Astrocyte of the spinal cord (primary cell): ENCODE measurements around the gene EEF2.
"Not testable (repeated sequence)": the region's sequence is repeated elsewhere in the genome, so short reads cannot be mapped to it uniquely, and the experiment has no call there.

ENCODE experiments used
- DNase-seq: peaks from one replicate; pipeline ENCODE4 v3.0.0; 2011; ENCODE audit warnings: low read depth, low spot score
- H3K4me3 ChIP-seq: 2 replicates; pipeline ENCODE4 v1.5.1; 2011; ENCODE audit warnings: low read depth, mild to moderate bottlenecking, low read length, moderate library complexity
- CTCF ChIP-seq: IDR thresholded peaks from 2 replicates; pipeline ENCODE4 v1.5.1; 2012; ENCODE audit warnings: low read depth, mild to moderate bottlenecking, low read length, inconsistent platforms
- in situ Hi-C: cut with HindIII; loops from 2 replicates; pipeline ENCODE4 v1.10.0; 2017; ENCODE audit warnings: low sequenced_read_pairs

Gene EEF2

DNA sequence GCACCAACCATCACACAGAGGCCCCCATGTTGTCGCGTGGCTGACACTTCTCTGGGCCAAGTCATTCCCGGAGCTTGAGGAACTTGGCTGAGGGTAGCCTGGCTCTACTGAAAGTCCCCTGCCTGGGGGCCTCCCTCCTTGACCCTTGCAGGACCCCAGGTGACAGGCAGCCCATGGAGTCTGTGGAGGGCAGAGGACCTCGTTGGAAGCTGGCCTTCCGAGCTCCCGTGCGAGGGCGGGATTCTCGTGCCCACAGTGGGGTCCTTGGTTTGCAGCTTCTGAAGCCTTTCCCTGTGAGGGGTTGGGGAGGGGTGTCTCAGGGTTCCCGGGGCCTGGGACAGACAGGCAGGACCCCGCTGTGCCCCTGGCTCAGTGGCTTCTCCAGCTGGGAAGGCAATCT is 36.0 kb downstream of the EEF2 start:
- TF ChIP-seq CTCF = no peak
- no peak overlapping the region for H3K4me3 ChIP-seq
- in situ Hi-C loops = no loop called here
- DNase-seq = no peak

DNA sequence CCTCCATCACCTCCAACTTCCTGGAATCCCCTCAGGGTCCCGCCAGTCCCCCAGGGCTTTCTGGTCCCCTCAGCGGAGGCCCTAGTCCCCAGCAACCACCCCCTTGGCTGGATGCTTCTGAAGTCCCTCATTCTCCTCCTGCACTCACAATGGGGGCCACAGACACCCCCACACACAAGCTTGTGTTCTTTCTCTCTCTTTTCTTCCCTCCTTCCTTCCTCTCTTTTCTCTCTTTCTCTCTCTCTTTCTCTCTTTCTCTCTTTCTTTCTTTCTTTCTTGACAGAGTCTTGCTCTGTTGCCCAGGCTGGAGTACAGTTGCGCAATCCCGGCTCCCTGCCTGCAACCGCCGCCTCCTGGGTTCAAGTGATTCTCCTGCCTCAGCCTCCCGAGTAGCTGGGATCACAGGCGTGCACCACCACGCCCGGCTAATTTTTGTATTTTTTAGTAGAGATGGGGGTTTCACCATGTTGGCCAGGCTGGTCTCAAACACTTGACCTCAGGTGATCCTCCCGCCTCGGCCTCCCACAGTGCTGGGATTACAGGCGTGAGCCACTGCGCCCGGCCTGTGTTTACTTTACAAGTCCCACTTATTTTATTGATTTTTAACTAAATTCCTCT is 37.8 kb downstream of the EEF2 start:
- in situ Hi-C loops, DNase-seq, H3K4me3 ChIP-seq: not testable (repeated sequence)

GRCh38 chr19:3945838-3946237 is 39.4 kb downstream of the EEF2 start:
- TF ChIP-seq CTCF = no peak
- H3K4me3 ChIP-seq = no peak overlapping the region
- in situ Hi-C loops = no loop called here
- DNase-seq = no peak

GRCh38 chr19:3944018-3944721 is 41.1 kb downstream of the EEF2 start:
- H3K4me3 ChIP-seq = no peak overlapping the region
- TF ChIP-seq CTCF = no peak
- DNase-seq = no peak
- in situ Hi-C loops = no loop called here

DNA sequence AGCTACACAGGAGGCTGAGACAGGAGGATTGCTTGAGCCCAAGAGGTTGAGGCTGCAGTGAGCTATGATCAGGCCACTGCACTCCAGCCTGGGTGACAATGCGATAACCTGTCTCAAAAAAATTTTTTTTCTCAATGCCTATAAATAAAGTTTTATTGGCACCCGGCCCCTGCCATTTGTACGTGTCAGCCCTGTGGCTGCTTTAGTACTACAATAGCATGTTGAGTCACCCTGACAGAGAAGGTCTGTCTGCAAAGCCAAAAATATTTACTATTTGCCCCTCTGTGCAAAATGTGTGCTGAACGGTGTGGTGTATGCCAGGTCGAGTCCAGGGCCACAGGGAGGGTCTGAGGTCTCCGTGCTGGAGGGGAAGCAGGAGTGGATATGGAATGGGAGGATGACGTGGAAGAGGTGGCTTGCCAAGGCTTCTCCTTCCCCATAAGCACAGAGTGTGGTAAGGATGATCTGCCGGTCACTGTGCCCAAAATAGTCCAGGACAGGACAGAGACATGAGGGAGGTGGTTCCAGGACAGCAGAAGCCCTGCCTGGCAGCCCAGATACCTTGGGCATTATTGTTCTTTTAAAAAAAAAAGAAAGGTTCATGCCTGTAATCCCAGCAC is 42.4 kb downstream of the EEF2 start:
- in situ Hi-C loops = no loop called here
- TF ChIP-seq CTCF = no peak
- DNase-seq = no peak
- no peak overlapping the region for H3K4me3 ChIP-seq

- DNase-seq, H3K4me3 ChIP-seq, in situ Hi-C loops: not testable (repeated sequence)
Measured at GRCh38 chr19:3938300-3938950, 46.8 kb downstream of the EEF2 start.

DNA sequence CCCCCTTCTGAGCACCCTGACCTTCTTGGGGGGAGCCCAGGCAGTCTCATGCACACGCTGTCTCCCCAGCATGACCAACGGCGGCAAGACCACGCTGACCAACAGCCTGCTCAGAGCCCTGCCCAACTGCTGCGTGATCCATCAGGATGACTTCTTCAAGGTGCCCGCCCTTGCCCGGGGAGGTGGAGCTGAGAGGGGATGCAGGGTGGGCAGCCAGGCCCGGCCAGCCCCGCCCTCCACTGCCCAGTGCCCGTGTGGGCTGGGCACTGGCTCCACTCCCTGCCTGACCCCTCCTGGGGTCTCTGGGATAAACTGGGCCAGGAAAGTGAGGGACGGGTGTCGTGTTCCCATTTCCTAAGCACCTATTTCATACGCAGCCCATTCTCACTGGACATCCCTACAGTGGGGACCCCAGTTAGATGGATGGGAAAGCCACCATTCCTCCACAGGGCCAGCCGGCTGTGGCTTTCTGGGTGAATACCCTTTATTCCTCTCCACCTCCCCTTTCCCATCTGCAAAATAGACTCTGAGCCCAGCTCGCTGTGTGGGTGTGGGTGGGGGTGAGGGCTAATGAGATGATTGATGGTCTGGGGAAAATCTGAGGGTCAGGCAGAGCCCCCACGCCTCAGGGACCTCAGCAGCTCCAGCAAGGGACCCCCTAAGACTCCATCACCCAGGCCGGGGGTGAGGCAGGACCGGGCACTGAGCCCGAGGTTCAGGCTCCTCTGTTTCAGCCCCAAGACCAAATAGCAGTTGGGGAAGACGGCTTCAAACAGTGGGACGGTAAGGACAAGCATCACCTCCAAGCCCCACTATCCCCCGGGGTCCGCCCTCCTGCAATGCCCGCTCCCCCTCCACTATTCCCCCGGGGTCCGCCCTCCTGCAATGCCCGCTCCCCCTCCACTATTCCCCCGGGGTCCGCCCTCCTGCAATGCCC is 48.5 kb downstream of the EEF2 start:
- in situ Hi-C loops = no loop called here
- DNase-seq = no peak
- H3K4me3 ChIP-seq = no peak overlapping the region
- no peak for TF ChIP-seq CTCF
